ENCODE data around the gene MSGN1. TPM values are rescaled to one million over a fixed set of nuclear protein-coding genes. Genes with fewer than 3 reads are reported as not detected.

MSGN1 gene
- total RNA-seq, 1 experiment from 2014 or later, result not detected

- H3K9me3 Mint-ChIP-seq, result no peaks in the 10 kb centered on the region
- no peak overlapping the region for H3K4me2 ChIP-seq (ENCODE audit: insufficient read depth, insufficient read length, low read length)
- H3K36me3 Mint-ChIP-seq (ENCODE audit: insufficient read depth in 1 of 3, low read depth in 3 of 3), result no peaks in the 10 kb centered on the region
These were observed 29.5 kb downstream of the MSGN1 start for GRCh38 chr2:17845806-17846205.

More at GRCh38 chr2:17845806-17846205, 29.5 kb downstream of the MSGN1 start:
- no peak for TF ChIP-seq CTCF (conservative IDR thresholded peaks at IDR 0.05)
- H3K4me1 ChIP-seq (ENCODE audit: insufficient read depth, low read length), result no peaks in the 10 kb centered on the region
- no peak overlapping the region for H2AFZ ChIP-seq (ENCODE audit: low read length)
- H3K79me2 ChIP-seq (ENCODE audit: insufficient read depth, low read length), result no peaks in the 10 kb centered on the region
- no peak overlapping the region for H3K27ac ChIP-seq (ENCODE audit: insufficient read length, low read depth, low read length)
- no peak overlapping the region for H3K23ac ChIP-seq (ENCODE audit: insufficient read length, low read depth, low read length)
- H4K8ac ChIP-seq (replicated peaks; ENCODE audit: insufficient read length, low read depth, low read length), result no peak overlapping the region
- no peak overlapping the region for H3K27ac Mint-ChIP-seq
- H4K5ac ChIP-seq (ENCODE audit: insufficient read length, low read depth, low read length), result no peak overlapping the region
- no CpG with 5 or more reads among the region's 7 CpGs for WGBS (ENCODE audit: extremely low coverage, insufficient read length, low lambda C conversion rate)
- no peak overlapping the region for H3T11ph ChIP-seq (ENCODE audit: low read length)
- H2BK20ac ChIP-seq (ENCODE audit: low read depth, low read length, poor library complexity, severe bottlenecking), result no peak overlapping the region
- no peaks in the 10 kb centered on the region for H3K79me1 ChIP-seq (ENCODE audit: insufficient read depth, low read depth, low read length, poor library complexity, severe bottlenecking)
- H3K9ac ChIP-seq (ENCODE audit: extremely low read depth, insufficient read length, low read length), result no peak overlapping the region
- no peak for DNase-seq
- H2AK5ac ChIP-seq (ENCODE audit: insufficient read length, low read length), result no peak overlapping the region
- H3K56ac ChIP-seq (ENCODE audit: insufficient read length, low read depth, low read length), result no peak overlapping the region
- no peak overlapping the region for H2BK120ac ChIP-seq (ENCODE audit: low read depth, low read length, poor library complexity, severe bottlenecking)
- H3K4me3 Mint-ChIP-seq, result no peak overlapping the region
- no peaks in the 10 kb centered on the region for H3K23me2 ChIP-seq (ENCODE audit: insufficient read length, low read depth, low read length, poor library complexity, severe bottlenecking)
- peaks cover 0 to 3% of the 10 kb centered on the region in 2 experiments; a peak in 1 of 4 replicates for H3K4me1 Mint-ChIP-seq
- no peaks in the 10 kb centered on the region for H4K20me1 ChIP-seq (ENCODE audit: control insufficient read depth, insufficient read depth, insufficient read length)
- H4K91ac ChIP-seq (ENCODE audit: insufficient read length, low read depth, low read length), result no peak overlapping the region
- no peak overlapping the region for H3K4ac ChIP-seq (ENCODE audit: low read depth, low read length)
- no peak overlapping the region for H3K14ac ChIP-seq (ENCODE audit: insufficient read depth, low read length)
- H2BK12ac ChIP-seq (ENCODE audit: insufficient read length, low read depth, low read length), result no peak overlapping the region
- no peak overlapping the region for H3K18ac ChIP-seq (ENCODE audit: insufficient read length, low read depth, low read length)
- no peak overlapping the region for H2BK15ac ChIP-seq (ENCODE audit: low read depth, low read length)
- H2BK5ac ChIP-seq (ENCODE audit: insufficient read length, low read length), result no peak overlapping the region
- H3K27me3 Mint-ChIP-seq (ENCODE audit: low read depth), result peaks cover 2% of the 10 kb centered on the region; the same call in 1 of the 2 replicates
- H3K27me3 ChIP-seq (ENCODE audit: insufficient read depth, low read length), result no peaks in the 10 kb centered on the region
- H3K9me3 ChIP-seq (ENCODE audit: control insufficient read depth, low read depth, low read length), result no peaks in the 10 kb centered on the region

All from H9 (cell line).